Right kidney (tissue), 1 donor: ENCODE results near the gene GRAPL.
"Not testable (repeated sequence)": the region's sequence is repeated elsewhere in the genome, so short reads cannot be mapped to it uniquely, and the experiment has no call there.

Experiments
- DNase-seq: peaks from one replicate; pipeline ENCODE4 v3.0.0-alpha.2; 2016

The GRAPL gene

DNA sequence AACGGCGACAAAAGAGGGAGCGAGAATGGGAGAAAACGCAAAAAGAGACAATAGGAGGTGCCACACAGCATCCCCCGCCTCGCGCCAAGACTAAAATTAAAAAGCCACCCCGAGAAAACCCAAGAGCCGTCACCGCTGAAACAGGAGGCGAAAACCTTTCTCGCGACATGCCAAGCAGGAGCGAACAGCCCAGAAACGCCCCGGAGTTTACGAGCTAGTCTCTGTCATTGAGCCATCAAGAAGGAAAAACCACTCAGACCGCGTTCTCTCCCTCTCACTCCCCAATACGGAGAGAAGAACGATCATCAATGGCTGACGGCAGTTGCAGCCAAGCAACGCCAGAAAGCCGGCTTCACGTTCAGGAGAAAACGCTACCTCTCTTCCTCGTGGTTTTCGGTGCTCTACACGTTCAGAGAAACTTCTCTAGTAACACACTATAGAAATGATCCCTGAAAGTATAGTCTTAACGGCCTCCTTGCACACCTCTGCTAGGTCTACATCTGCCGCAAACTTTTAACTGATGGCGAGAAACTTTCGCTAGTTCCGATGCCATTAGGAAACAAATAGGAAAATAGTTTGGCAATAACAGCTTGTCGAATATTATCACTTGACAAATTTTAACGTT lies 62.5 kb downstream of the GRAPL start:
- DNase-seq = not testable (repeated sequence)

DNA sequence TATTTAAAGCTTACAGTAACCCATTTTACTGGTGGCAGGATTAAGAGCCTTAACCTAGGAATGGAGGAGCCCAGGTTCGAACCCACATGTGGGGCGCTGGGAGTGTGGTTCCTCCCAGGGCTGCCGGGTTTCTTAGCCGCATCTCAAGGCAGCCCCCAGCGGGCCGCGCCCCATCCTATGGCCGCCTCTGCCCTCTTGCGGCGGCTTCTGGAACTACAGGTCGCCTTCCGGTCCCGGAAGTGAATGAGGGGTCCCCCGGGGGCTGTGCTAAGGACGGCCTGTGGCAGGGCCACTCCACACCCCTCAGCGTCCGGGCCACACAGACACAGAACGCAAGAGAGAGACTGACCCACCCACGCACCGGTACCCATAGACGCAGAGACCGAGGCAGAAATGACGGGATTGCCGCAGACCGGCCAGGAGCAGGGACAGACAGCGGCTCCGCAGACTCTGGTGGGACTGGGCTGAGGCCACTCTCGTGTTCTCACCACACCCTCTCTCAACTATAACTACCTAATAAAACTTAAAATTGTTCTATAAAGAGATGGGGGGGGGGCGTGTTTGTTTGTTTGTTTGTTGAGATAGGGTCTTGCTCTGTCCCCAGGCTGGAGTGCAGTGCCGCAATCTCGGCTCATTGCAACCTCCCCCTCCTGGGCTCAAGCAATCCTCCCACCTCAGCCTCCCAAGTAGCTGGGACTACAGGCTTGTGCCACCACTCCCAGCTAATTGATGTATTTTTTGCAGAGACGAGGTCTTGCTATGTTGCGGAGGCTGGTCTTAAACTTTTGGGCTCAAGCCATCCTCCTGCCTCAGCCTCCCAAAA lies 69.2 kb downstream of the GRAPL start:
- not testable (repeated sequence) for DNase-seq

DNA sequence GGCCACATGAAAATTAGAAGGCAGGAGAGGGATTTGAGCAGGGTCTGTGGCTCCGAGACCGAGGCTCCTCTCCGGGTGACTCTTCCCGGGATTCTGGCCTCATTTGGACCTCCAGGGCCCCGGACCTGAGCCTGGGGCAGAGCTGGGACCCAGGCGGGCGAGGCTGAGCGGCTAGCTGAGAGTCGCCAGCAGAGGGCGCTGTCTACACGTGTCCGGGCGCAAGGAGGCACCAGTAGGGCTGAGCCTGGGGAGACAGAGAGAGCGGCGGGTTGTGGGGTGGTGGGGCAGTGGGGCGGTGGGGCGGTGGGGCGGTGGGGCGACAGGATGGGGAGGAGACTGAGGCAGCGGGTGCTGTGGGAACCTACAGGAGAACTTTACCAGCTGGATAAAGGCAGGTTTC lies 75.1 kb downstream of the GRAPL start:
- DNase-seq = not testable (repeated sequence)

DNA sequence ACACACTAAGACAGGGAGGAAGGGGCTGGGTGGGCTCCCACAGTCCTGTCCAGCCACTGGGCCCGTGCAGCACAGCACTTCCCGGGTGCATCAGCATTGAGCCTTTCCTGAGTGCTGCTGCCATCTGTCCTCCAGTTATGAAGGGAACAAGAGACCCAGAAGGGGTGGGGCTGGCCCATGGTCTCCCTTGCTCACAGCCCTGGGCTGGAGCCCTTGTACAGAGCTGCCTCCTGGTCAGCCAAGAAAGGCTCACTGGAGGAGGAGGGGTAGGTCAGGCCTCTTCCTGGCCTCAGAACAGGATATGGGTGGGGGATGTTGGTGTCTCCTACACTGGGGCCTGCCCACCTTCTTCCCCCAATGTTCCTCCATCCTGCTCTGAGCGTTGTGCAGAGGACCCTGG lies 76.0 kb downstream of the GRAPL start:
- DNase-seq = not testable (repeated sequence)
